PFSK-1 (cell line): ENCODE measurements around the gene SMIM45.

Experiments used
- FOXP2 ChIP-seq: optimal IDR thresholded peaks from 2 replicates; pipeline ENCODE3; 2011; ENCODE audit warnings: borderline replicate concordance, control low read depth, inconsistent platforms; ENCODE audit not compliant: insufficient read depth; ENCODE audit errors: extremely low read length, extremely low read depth
- POLR2AphosphoS5 ChIP-seq: IDR thresholded peaks from 2 replicates; pipeline ENCODE4 v1.6.1; 2012; ENCODE audit warnings: low read depth, mild to moderate bottlenecking, control low read depth, low read length, moderate library complexity
- SIN3A ChIP-seq: IDR thresholded peaks from 2 replicates; pipeline ENCODE4 v1.6.1; 2012; ENCODE audit warnings: mild to moderate bottlenecking, low read length, moderate library complexity, borderline replicate concordance; ENCODE audit not compliant: insufficient read depth
- TAF1 ChIP-seq: IDR thresholded peaks from 2 replicates; pipeline ENCODE4 v1.6.1; 2012; ENCODE audit warnings: low read length, control low read depth, borderline replicate concordance; ENCODE audit not compliant: insufficient read depth
- TF ChIP-seq, protein P1 (sequence below), 2 experiments: IDR thresholded peaks; 2 replicates each; pipeline versions ENCODE4 v1.6.1 to v1.8.0; 2011 to 2012; ENCODE audit warnings: low read depth in 2 of 2, low read length in 2 of 2, control low read depth in 1 of 2, inconsistent platforms in 1 of 2, mild to moderate bottlenecking in 1 of 2, moderate library complexity in 1 of 2; ENCODE audit not compliant: insufficient read depth in 1 of 2

Gene SMIM45

DNA sequence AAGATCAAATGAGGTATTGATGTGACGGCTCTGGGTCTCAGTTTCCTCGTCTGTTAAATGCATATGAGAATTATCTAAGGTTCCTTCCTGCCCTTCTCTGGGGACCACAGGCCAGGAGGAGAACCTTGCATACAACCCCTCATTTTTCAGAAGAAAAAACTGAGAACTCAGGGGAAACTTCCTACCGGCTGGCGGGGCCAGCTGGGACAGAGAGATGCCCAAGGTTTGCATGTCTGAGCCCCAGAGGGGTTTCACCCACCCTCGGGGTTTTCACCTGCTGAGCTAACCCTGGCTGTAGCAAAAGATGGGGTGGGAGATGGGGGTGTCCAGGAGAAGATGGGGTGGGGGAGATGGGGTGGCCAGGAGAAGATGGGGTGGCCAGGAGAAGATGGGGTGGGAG, 29.6 kb upstream of the SMIM45 start:
- TF ChIP-seq FOXP2: no peak
- no peak for TF ChIP-seq TAF1
- TF ChIP-seq, protein P1, sequence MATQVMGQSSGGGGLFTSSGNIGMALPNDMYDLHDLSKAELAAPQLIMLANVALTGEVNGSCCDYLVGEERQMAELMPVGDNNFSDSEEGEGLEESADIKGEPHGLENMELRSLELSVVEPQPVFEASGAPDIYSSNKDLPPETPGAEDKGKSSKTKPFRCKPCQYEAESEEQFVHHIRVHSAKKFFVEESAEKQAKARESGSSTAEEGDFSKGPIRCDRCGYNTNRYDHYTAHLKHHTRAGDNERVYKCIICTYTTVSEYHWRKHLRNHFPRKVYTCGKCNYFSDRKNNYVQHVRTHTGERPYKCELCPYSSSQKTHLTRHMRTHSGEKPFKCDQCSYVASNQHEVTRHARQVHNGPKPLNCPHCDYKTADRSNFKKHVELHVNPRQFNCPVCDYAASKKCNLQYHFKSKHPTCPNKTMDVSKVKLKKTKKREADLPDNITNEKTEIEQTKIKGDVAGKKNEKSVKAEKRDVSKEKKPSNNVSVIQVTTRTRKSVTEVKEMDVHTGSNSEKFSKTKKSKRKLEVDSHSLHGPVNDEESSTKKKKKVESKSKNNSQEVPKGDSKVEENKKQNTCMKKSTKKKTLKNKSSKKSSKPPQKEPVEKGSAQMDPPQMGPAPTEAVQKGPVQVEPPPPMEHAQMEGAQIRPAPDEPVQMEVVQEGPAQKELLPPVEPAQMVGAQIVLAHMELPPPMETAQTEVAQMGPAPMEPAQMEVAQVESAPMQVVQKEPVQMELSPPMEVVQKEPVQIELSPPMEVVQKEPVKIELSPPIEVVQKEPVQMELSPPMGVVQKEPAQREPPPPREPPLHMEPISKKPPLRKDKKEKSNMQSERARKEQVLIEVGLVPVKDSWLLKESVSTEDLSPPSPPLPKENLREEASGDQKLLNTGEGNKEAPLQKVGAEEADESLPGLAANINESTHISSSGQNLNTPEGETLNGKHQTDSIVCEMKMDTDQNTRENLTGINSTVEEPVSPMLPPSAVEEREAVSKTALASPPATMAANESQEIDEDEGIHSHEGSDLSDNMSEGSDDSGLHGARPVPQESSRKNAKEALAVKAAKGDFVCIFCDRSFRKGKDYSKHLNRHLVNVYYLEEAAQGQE (IDR thresholded peaks at IDR 0.05; ENCODE audit: insufficient read depth in 1 of 2, low read depth in 2 of 2, low read length in 2 of 2): no peak
- TF ChIP-seq SIN3A: no peak
- TF ChIP-seq POLR2AphosphoS5: no peak

DNA sequence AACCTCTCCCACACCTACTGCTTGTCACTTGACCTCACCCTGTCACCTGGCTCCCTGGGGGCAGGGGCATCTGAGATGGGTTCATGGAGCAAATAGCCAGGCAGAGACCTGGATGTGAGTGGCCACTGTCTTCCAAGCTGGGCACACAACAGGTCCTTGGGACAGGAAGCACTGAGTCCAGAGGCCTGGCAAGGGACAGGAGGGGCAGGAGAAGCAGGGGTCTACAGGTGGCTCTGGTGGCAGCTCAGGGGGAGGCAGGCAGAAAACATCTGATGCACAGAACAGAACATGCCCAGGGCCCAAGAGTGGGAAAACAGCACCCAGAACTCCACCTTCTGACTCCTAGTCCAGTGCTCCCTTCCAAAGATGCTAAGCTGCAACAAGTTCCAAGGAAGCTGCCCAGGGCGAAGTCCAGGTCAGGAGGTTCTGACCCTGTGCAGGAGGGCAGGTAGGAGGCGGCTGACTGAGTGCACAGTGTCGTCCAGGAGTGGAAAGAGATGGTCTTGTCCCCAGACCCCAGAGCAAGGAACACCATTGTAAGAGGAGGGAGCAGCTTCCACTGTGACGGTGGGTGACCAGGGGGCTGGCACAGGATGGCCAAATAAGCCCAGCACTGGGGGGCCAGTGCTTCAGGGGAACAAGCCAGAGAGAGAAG, 28.9 kb upstream of the SMIM45 start:
- TF ChIP-seq POLR2AphosphoS5 (no peak), TAF1 (no peak), FOXP2 (no peak), SIN3A (no peak)
- TF ChIP-seq, protein P1 (IDR thresholded peaks at IDR 0.05; ENCODE audit: insufficient read depth in 1 of 2, low read depth in 2 of 2, low read length in 2 of 2): no peak

DNA sequence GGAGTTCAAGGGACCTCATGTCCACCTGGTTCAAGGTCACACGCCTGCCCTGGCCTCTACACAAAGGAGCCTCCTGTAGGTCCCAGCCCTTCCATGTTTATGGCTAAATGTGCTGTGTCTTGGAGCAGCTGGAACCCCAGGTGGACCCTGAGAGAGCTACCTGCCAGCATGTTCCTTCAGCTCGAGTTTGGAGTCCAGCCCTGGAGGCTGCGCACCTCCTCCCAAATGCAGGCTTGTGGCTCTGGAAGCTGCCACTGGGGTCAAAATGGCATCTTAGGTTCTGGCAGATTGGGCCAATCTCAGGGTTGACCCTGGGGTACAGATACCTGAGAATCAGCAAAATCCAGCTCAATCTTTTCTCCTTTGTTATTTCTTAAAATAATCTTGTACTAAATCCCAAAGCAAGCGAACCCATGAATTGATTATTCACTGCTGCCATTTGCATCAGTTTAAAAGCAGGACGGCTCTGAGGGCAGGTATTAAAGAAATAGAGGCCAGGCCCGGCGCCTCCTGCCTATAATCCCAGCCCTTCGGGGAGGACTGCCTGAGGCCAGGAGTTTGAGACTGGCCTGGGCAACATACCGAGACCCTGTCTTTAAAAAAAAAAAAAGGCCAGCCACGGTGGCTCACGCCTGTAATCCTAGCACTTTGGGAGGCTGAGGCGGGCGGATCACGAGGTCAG, 28.2 kb upstream of the SMIM45 start:
- no peak for TF ChIP-seq FOXP2
- TF ChIP-seq TAF1: no peak
- TF ChIP-seq, protein P1 (IDR thresholded peaks at IDR 0.05; ENCODE audit: insufficient read depth in 1 of 2, low read depth in 2 of 2, low read length in 2 of 2): no peak
- no peak for TF ChIP-seq SIN3A
- TF ChIP-seq POLR2AphosphoS5: no peak

DNA sequence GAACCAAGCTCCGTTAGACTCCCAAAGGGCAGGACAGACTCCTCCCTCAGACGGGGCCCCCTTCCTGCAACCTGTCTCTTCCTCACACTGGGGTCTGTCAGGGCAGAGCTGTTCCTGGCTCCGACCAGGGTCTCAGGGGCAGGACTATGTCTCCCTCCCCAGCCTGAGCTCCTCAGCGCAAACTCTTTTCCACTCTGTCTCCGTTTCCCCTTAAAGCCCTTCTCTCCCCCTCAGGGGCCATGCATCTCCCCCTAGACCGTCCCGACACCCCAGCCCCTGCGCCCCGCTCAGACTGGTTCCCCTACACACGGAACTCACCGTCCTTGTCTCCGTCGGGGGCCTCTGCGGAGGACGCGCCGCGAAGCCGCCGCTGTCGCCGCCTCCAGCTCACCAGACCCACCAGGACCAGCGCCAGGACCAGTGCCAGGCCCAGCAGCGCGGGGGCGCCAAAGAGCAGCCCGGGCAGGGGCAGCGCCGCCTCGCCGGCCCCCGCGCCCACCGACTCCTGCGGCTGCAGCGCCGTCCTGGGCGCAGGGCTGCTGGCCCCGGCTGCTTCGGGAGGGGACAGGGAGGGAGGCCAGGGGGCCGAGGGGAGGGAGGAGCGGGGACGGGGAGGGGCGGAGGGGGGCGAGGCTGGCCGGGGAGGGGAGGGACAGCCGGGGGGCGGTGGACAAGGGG, 26.0 kb upstream of the SMIM45 start:
- TF ChIP-seq TAF1 (no peak), SIN3A (no peak), FOXP2 (peak; percentile 71)
- TF ChIP-seq, protein P1 (IDR thresholded peaks at IDR 0.05; ENCODE audit: insufficient read depth in 1 of 2, low read depth in 2 of 2, low read length in 2 of 2): no peak

DNA sequence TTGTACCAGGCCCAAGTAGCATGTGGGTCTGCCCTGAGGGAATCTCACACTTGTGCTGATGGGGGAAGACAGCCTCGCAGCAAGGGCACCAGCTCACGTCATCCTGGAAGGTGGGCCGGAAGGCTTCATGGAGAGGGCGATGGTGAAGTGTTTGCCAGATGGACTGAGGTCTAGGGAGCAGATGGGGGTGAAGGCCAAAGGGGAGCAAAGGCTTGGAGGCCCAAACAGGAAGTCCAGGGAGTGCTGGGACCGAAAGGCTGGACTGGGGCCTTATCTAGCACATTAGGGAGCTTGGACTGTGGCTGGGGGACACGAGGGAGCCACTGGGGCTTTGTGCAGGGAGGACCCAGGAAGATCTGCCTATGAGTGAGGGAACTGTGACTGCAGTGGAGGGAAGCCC, 24.1 kb upstream of the SMIM45 start:
- TF ChIP-seq FOXP2: no peak
- no peak for TF ChIP-seq TAF1
- TF ChIP-seq POLR2AphosphoS5: no peak
- TF ChIP-seq SIN3A: no peak
- TF ChIP-seq, protein P1 (IDR thresholded peaks at IDR 0.05; ENCODE audit: insufficient read depth in 1 of 2, low read depth in 2 of 2, low read length in 2 of 2): no peak
